Measurements from ENCODE around the gene PURA. TPM values are rescaled to one million over a fixed set of nuclear protein-coding genes. Genes with fewer than 3 reads are reported as not detected.

PURA gene
- total RNA-seq, 1 donor from 2014 or later: 9.2 TPM

GRCh38 chr5:140157032-140157781 lies 43.3 kb downstream of the PURA start:
- Histone ChIP-seq H2AFZ (ENCODE audit: low read depth, low read length) (peak overlapping the region; percentile 87), H3K4me3 (ENCODE audit: insufficient read depth, low read depth, low read length) (peak overlapping the region; percentile 49), H3K4me2 (ENCODE audit: low read length) (peak overlapping the region; percentile 81), H3K36me3 (ENCODE audit: insufficient read depth, low read length) (no peaks in the 10 kb centered on the region), H3K4me1 (ENCODE audit: insufficient read depth, low read length) (peaks cover 8% of the 10 kb centered on the region), H3K27me3 (ENCODE audit: insufficient read depth, low read length) (peaks cover 5% of the 10 kb centered on the region), H3K27ac (ENCODE audit: low read depth, low read length) (no peak overlapping the region), H4K20me1 (ENCODE audit: insufficient read depth, low read length) (peaks cover 3% of the 10 kb centered on the region), H3K9me3 (ENCODE audit: insufficient read depth, low read depth, low read length) (no peaks in the 10 kb centered on the region), H3K9ac (ENCODE audit: low read length) (peak overlapping the region; percentile 65), H3K79me2 (ENCODE audit: insufficient read depth, low read length) (no peaks in the 10 kb centered on the region)
- Mint-ChIP-seq H3K36me3 (ENCODE audit: low read depth, unreplicated experiment) (no peaks in the 10 kb centered on the region), H3K27me3 (ENCODE audit: low read depth, unreplicated experiment) (peaks cover 25% of the 10 kb centered on the region), H3K9me3 (ENCODE audit: unreplicated experiment) (no peaks in the 10 kb centered on the region), H3K27ac (ENCODE audit: unreplicated experiment) (peak overlapping the region; percentile 66), H3K4me1 (ENCODE audit: low read depth, unreplicated experiment) (no peaks in the 10 kb centered on the region), H3K4me3 (ENCODE audit: unreplicated experiment) (peak overlapping the region; percentile 70)
- FAIRE-seq (no peak), DNase-seq (ENCODE audit: low read depth) (peak; percentile 31)
- peak; percentile 72 for TF ChIP-seq CTCF (IDR thresholded peaks at IDR 0.05; ENCODE audit: insufficient read depth, low read depth, low read length)
- TF ChIP-seq EZH2 (IDR thresholded peaks at IDR 0.05; ENCODE audit: insufficient read depth, low read length): no peak

GRCh38 chr5:140159014-140159927 lies 45.4 kb downstream of the PURA start:
- Mint-ChIP-seq H3K27me3 (ENCODE audit: low read depth, unreplicated experiment) (peaks cover 17% of the 10 kb centered on the region), H3K4me1 (ENCODE audit: low read depth, unreplicated experiment) (no peaks in the 10 kb centered on the region), H3K27ac (ENCODE audit: unreplicated experiment) (no peak overlapping the region), H3K36me3 (ENCODE audit: low read depth, unreplicated experiment) (no peaks in the 10 kb centered on the region), H3K9me3 (ENCODE audit: unreplicated experiment) (no peaks in the 10 kb centered on the region), H3K4me3 (ENCODE audit: unreplicated experiment) (no peak overlapping the region)
- no peaks in the 10 kb centered on the region for H3K9me3 ChIP-seq (ENCODE audit: insufficient read depth, low read depth, low read length)
- no peak overlapping the region for H3K27ac ChIP-seq (ENCODE audit: low read depth, low read length)
- H4K20me1 ChIP-seq (ENCODE audit: insufficient read depth, low read length): no peaks in the 10 kb centered on the region
- no peaks in the 10 kb centered on the region for H3K36me3 ChIP-seq (ENCODE audit: insufficient read depth, low read length)
- no peak overlapping the region for H3K4me3 ChIP-seq (ENCODE audit: insufficient read depth, low read depth, low read length)
- no peak overlapping the region for H3K4me2 ChIP-seq (ENCODE audit: low read length)
- DNase-seq (ENCODE audit: low read depth) (no peak), FAIRE-seq (no peak)
- no peak overlapping the region for H3K9ac ChIP-seq (ENCODE audit: low read length)
- no peaks in the 10 kb centered on the region for H3K27me3 ChIP-seq (ENCODE audit: insufficient read depth, low read length)
- TF ChIP-seq CTCF (IDR thresholded peaks at IDR 0.05; ENCODE audit: insufficient read depth, low read depth, low read length): no peak
- TF ChIP-seq EZH2 (IDR thresholded peaks at IDR 0.05; ENCODE audit: insufficient read depth, low read length): no peak
- peaks cover 8% of the 10 kb centered on the region for H3K4me1 ChIP-seq (ENCODE audit: insufficient read depth, low read length)
- H2AFZ ChIP-seq (ENCODE audit: low read depth, low read length): no peak overlapping the region
- no peaks in the 10 kb centered on the region for H3K79me2 ChIP-seq (ENCODE audit: insufficient read depth, low read length)
